HG03097 (cell line): ENCODE data around the gene UPF3A.
"Not testable (repeated sequence)": the region's sequence is repeated elsewhere in the genome, so short reads cannot be mapped to it uniquely, and the experiment has no call there.

Experiments used
- ATAC-seq: cut with Tn5 transposase; IDR thresholded peaks from one replicate; pipeline ENCODE4 v1.9.1; 2021; ENCODE audit not compliant: unreplicated experiment, low FRiP score

Gene UPF3A, protein sequence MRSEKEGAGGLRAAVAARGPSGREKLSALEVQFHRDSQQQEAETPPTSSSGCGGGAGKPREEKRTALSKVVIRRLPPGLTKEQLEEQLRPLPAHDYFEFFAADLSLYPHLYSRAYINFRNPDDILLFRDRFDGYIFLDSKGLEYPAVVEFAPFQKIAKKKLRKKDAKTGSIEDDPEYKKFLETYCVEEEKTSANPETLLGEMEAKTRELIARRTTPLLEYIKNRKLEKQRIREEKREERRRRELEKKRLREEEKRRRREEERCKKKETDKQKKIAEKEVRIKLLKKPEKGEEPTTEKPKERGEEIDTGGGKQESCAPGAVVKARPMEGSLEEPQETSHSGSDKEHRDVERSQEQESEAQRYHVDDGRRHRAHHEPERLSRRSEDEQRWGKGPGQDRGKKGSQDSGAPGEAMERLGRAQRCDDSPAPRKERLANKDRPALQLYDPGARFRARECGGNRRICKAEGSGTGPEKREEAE

GRCh38 chr13:114281351-114282040 is at the start of gene UPF3A:
Gene UPF3A (plus strand): TSS chr13:114281601. CDS start chr13:114281640, 39 bp downstream.
- ATAC-seq: peak; percentile 67

DNA sequence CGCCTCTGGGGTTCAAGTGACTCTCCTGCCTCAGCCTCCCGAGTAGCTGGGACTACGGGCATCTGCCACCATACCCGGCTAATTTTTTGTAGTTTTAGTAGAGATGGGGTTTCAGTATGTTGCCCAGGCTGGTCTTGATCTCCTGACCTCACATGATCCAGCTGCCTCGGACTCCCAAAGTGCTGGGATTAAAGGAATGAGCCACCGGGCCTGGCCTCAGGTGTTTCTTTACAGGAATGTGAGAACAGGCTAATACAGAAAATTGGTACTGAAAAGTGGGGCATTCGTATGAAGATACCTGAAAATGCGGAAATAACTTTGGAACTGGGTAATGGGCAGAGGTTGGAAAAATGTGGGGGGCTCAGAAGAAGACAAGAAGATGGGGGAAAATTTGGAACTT is 49.5 kb upstream of the UPF3A start:
- ATAC-seq: no peak

DNA sequence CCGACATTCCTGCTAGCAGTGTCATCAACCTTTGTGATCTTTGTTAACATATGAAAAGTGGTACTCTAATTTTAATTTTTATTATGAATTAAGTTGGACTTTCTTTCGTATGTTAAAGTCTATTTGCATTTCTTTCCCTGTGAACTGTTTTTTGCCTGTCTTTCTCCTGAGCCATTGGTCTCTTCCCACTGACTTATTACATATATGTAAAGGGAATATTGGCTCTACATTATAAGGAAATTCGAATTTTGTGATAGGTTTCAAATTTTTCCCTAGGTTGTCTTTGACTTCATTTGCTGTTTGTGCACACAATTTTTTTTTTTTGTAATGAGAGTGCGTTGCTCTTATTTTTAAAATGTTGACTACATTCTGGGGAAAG is 47.1 kb upstream of the UPF3A start:
- ATAC-seq: no peak

- peak; percentile 81 for ATAC-seq
Measured at GRCh38 chr13:114234645-114235421, 46.6 kb upstream of the UPF3A start, which contains the start of gene CDC16. Gene CDC16 (plus strand): TSS chr13:114234897. CDS start chr13:114235085, 188 bp downstream.

- ATAC-seq: no peak
Measured at GRCh38 chr13:114235697-114236096, 45.7 kb upstream of the UPF3A start.

GRCh38 chr13:114236227-114236626 is 45.2 kb upstream of the UPF3A start:
- no peak for ATAC-seq

DNA sequence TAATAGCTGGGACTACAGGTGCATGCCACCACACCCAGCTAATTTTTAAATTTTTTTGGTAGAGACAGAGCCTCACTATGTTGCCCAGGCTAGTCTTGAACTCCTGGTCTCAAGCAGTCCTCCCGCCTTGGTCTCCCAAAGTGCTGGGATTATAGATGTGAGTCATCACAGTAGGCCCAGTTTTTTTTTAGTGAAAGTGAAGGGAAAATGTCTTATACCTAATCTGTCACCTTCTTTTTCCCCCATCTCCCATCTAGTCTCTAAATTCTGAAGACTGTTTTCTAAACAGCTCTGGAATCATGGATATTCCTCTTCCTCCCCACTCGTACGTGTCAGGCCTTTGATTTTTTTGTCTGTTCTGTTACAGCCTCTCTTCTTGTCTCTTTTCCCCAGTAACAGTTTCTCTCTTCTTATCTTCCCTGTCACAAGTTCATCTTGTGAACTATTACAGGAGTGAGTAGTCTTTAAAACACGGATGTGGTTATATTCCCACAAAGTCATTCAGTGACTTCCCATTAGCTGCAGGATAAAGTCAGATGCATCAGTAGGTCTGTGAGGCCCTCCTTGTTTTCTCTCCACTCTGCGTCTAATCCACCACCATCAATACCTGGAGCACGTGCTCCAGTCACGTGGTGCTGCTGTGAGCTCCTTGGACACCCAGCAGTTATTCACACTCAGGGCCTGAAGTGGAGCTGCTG is 43.8 kb upstream of the UPF3A start:
- ATAC-seq: no peak

DNA sequence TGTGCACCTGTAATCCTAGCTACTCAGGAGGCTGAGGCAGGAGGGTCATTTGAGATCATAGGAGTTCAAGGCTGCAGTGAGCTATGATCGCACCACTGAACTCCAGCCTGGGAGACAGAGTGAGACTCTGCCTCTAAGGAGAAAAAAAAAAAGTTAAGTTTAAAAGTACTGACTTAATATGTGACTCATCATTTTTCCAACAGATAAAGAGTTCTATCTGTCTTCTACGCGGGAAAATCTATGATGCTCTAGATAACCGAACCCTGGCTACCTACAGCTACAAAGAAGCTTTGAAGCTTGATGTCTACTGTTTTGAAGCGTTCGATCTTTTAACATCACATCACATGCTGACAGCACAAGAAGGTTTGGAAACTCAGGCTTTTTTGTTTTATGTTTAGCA is 39.5 kb upstream of the UPF3A start:
- ATAC-seq: no peak

DNA sequence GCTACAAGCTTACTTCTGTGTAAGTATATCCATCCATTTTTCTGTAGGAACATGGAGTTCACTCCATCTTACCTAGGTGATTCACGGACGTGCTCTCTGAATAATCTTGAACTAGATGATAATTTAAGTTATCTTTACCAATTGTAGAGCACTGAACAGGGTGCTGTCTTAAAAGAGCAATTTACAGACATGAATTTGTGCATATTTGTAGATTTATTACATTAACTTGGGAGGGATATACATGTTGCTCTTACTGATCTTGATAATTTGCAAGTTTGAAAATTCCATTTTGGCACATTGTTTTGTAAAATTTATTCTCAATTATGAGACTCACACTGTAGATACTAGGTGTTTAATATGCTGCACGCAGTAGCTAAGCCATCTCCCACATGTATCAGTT is 37.4 kb upstream of the UPF3A start:
- no peak for ATAC-seq

DNA sequence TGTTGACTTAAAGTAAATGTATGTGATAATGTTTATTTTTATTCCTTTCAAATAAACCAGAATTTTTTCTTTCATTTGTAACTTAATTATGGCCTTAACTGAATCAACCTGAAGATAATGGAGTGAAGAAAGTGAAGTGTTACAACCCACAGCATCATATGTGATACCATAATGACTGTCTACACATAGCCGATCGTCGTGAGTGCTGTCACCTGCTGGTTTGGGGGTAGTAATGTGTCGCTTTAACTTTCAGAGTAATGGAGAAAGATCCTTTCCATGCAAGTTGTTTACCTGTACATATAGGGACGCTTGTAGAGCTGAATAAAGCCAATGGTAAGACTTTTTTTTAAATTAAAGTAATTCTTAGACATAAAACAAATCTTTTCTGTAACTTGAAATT is 36.8 kb upstream of the UPF3A start:
- ATAC-seq: no peak

- no peak for ATAC-seq
Measured at GRCh38 chr13:114248011-114248410, 33.4 kb upstream of the UPF3A start.

DNA sequence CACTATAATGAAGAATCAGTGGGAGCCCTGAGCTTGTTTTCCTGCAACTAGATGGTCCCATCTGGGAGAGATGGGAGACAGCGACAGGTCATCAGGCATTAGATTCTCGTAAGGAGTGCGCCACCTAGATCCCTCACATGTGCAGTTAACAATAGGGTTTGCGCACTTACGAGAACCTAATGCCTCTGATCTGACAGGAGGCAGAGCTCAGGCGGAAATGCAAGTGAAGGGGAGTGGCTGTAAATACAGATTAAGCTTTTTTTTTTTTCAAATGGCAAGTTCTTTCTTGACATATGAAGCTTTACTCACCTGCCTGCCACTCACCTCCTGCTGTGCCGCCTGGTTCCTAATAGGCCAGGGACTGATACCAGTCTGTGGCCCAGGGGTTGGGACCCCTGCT is 32.3 kb upstream of the UPF3A start:
- ATAC-seq: no peak

GRCh38 chr13:114251639-114252440 is 29.6 kb upstream of the UPF3A start:
- ATAC-seq: not testable (repeated sequence)

DNA sequence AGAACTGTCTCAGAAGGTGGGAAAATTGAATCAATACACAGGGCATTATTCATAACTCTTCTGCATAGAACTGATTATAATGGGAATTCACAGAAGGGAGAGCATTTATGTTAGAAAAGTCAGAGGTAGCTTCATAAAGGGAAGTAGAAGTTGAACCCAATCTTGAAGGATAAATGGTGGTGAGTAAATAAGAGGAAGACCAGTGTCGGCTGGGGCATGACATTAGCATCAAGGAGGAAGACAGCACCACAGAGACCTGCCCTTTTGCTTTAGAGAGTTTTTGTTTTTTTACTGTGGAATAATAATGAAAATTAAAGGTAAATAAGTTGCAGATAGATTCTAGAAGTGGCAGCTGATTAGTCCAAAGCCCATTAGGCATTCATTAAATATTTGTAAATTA is 24.9 kb upstream of the UPF3A start:
- ATAC-seq: no peak

DNA sequence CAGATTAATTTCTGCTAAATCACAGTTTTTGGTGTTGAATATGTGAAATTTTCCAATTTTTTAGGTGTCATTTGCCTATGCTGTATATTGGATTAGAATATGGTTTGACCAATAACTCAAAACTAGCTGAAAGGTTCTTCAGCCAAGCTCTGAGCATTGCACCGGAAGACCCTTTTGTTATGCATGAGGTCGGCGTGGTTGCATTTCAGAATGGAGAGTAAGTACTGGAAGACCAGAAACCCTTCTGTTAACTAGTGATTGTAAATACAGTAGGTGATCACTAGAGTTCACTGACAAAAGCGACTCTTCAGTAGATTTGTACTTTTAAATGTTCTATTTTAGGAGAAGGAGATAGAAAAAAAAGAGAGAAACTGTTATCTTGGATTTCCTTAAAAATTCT is 24.4 kb upstream of the UPF3A start:
- ATAC-seq: no peak

GRCh38 chr13:114258589-114258988 is 22.8 kb upstream of the UPF3A start:
- ATAC-seq: no peak

- no peak for ATAC-seq
Measured at GRCh38 chr13:114259374-114259773, 22.0 kb upstream of the UPF3A start.

DNA sequence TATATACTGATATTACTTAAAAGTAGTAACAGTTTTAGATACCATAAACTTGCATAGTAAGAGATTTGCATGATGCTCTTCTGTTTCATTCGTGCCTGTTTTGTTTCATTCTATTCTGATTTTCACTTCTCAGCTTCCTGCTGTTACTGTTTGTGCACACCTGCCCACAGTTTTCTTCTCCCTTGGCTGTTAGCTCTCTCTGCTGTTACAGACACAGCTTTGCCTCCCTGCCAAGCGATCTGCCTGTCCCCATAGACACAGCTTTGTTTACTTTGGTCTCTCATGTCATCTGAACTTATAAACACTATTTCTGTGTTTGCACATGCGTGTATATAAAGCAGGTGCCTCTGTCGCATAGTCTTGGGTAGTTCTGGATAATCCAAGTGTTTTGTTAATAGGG is 21.4 kb upstream of the UPF3A start:
- ATAC-seq: no peak

DNA sequence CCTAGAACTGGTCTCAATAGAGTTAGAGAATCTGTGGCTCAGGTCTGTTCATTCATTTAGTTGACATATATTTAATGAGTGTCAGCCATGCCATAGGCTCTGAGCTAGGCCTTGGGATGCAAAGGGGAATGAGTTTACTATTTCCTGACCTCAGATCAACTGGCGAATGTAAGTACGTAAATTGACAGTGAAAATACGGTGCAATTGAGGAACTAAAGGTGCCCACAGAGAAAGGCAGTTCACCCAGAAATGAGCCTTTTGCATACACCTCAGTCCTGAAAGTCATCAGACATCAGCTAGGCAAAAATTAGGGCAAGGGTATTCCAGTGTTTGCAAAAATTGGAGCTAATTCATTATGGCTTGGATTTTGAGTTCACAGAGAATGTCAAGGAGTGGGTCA is 20.6 kb upstream of the UPF3A start:
- no peak for ATAC-seq
